IMR-90 (cell line): ENCODE results near the gene RASSF5. TPM values are rescaled to one million over a fixed set of nuclear protein-coding genes. Genes with fewer than 3 reads are reported as not detected.

Experiments
- ATAC-seq: fragments of 200-7000 bp; cut with Tn5 transposase; 2 replicates; pipeline ENCODE4 v1.9.1; 2020; ENCODE audit warnings: low read depth, mild to moderate bottlenecking, moderate library complexity
- BruUV-seq: library from RNA; stranded (reverse); fragments of 400-500 nt; replicated peaks from 2 replicates; lab custom pipeline; 2021; lab: Mats Ljungman, UMichigan
- CTCF ChIA-PET: fragments of 300-600 bp; formaldehyde crosslinking; extraction: SDS; loops from one replicate; lab custom pipeline; 2021; ENCODE audit warnings: antibody characterized with exemption; lab: Yijun Ruan, JAX
- POLR2A ChIA-PET: fragments of 300-600 bp; sonication (Branson Sonifier 250); formaldehyde crosslinking; loops from one replicate; lab custom pipeline; 2022; ENCODE audit warnings: antibody characterized with exemption; ENCODE audit not compliant: unreplicated experiment; lab: Charles Lee
- DNase-seq: peaks from one replicate; pipeline ENCODE4 v3.0.0; 2013
- H2AFZ ChIP-seq: replicated peaks from 2 replicates; pipeline ENCODE3; 2013; ENCODE audit warnings: low read length, mild to moderate bottlenecking; ENCODE audit not compliant: poor library complexity
- H2AK5ac ChIP-seq: 2 replicates; pipeline ENCODE4 v1.6.1; 2013; ENCODE audit warnings: low read depth, low read length, inconsistent platforms
- H2AK9ac ChIP-seq: replicated peaks from 2 replicates; pipeline ENCODE3; 2013; ENCODE audit warnings: mild to moderate bottlenecking, low read depth, low read length, moderate library complexity; ENCODE audit not compliant: poor library complexity
- H2BK120ac ChIP-seq: 2 replicates; pipeline ENCODE4 v1.6.1; 2013; ENCODE audit warnings: low read depth, low read length, inconsistent platforms
- H2BK15ac ChIP-seq: 3 replicates; pipeline ENCODE4 v1.6.1; 2013; ENCODE audit warnings: low read depth, low read length, inconsistent platforms
- H2BK20ac ChIP-seq: 2 replicates; pipeline ENCODE4 v1.6.1; 2013; ENCODE audit warnings: low read depth, mild to moderate bottlenecking, inconsistent platforms, low read length, moderate library complexity
- H2BK5ac ChIP-seq: 2 replicates; pipeline ENCODE4 v1.6.1; 2013; ENCODE audit warnings: mild to moderate bottlenecking, low read depth, low read length, inconsistent platforms; ENCODE audit not compliant: poor library complexity, severe bottlenecking
- H3K14ac ChIP-seq: replicated peaks from 2 replicates; pipeline ENCODE4 v1.6.1; 2013; ENCODE audit warnings: low read depth, low read length, inconsistent platforms
- H3K18ac ChIP-seq: 2 replicates; pipeline ENCODE4 v1.6.1; 2013; ENCODE audit warnings: low read depth, low read length, control low read depth
- H3K23ac ChIP-seq: 2 replicates; pipeline ENCODE4 v1.6.1; 2013; ENCODE audit warnings: low read depth, low read length, inconsistent platforms
- H3K27ac ChIP-seq: 2 replicates; pipeline ENCODE4 v1.5.1; 2013; ENCODE audit warnings: mild to moderate bottlenecking, control low read depth, low read length; ENCODE audit not compliant: insufficient read depth
- H3K27me3 ChIP-seq: 2 replicates; pipeline ENCODE4 v1.6.1; 2013; ENCODE audit warnings: low read length; ENCODE audit not compliant: control insufficient read depth, insufficient read depth
- H3K36me3 ChIP-seq: 2 replicates; pipeline ENCODE4 v1.6.1; 2013; ENCODE audit warnings: low read length, mixed read lengths; ENCODE audit not compliant: control insufficient read depth, insufficient read depth
- H3K4ac ChIP-seq: 2 replicates; pipeline ENCODE4 v1.6.1; 2013; ENCODE audit warnings: low read depth, low read length, inconsistent platforms
- H3K4me1 ChIP-seq: 2 replicates; pipeline ENCODE4 v1.6.1; 2013; ENCODE audit warnings: low read length, mixed read lengths; ENCODE audit not compliant: control insufficient read depth, insufficient read depth
- H3K4me2 ChIP-seq: 2 replicates; pipeline ENCODE4 v1.6.1; 2013; ENCODE audit warnings: low read depth, mild to moderate bottlenecking, control low read depth, low read length, moderate library complexity
- H3K4me3 ChIP-seq: 2 replicates; pipeline ENCODE4 v1.5.1; 2013; ENCODE audit warnings: low read depth, mild to moderate bottlenecking, control low read depth, low read length, moderate library complexity; ENCODE audit not compliant: insufficient read depth
- H3K56ac ChIP-seq: 2 replicates; pipeline ENCODE4 v1.6.1; 2013; ENCODE audit warnings: low read length, inconsistent platforms; ENCODE audit not compliant: insufficient read depth; ENCODE audit errors: extremely low read depth
- H3K79me1 ChIP-seq, 2 experiments: 2 replicates each; pipeline ENCODE4 v1.6.1; 2013; ENCODE audit warnings: low read length in 2 of 2, inconsistent platforms in 1 of 2, low read depth in 1 of 2
- H3K9ac ChIP-seq: 2 replicates; pipeline ENCODE4 v1.6.1; 2013; ENCODE audit warnings: low read depth, low read length, control low read depth
- H3K9me1 ChIP-seq: 2 replicates; pipeline ENCODE4 v1.6.1; 2013; ENCODE audit warnings: low read length, inconsistent platforms; ENCODE audit not compliant: insufficient read depth
- H3K9me3 ChIP-seq: 2 replicates; pipeline ENCODE4 v1.6.1; 2013; ENCODE audit warnings: low read length; ENCODE audit not compliant: control insufficient read depth, insufficient read depth
- H4K20me1 ChIP-seq: 2 replicates; pipeline ENCODE4 v1.6.1; 2013; ENCODE audit warnings: low read length, inconsistent platforms; ENCODE audit not compliant: insufficient read depth
- H4K5ac ChIP-seq: 2 replicates; pipeline ENCODE4 v1.6.1; 2013; ENCODE audit warnings: mild to moderate bottlenecking, low read depth, low read length, control low read depth
- H4K8ac ChIP-seq, 2 experiments: 2 replicates each; pipeline ENCODE4 v1.6.1; 2013; ENCODE audit warnings: low read depth in 2 of 2, low read length in 2 of 2, control low read depth in 1 of 2, inconsistent platforms in 1 of 2
- H4K91ac ChIP-seq: 2 replicates; pipeline ENCODE4 v1.6.1; 2013; ENCODE audit warnings: low read depth, low read length, inconsistent platforms; ENCODE audit not compliant: insufficient read depth
- BHLHE40 ChIP-seq: fragments of 150-350 bp; IDR thresholded peaks from 2 replicates; pipeline ENCODE4 v1.6.1; 2016; ENCODE audit warnings: mild to moderate bottlenecking, low read depth, low read length
- CEBPB ChIP-seq: IDR thresholded peaks from 2 replicates; pipeline ENCODE4 v1.6.1; 2012; ENCODE audit warnings: low read depth, low read length, improper control_type of control experiment
- CHD1 ChIP-seq: IDR thresholded peaks from 2 replicates; pipeline ENCODE4 v1.6.1; 2012; ENCODE audit warnings: low read depth, low read length, improper control_type of control experiment
- ELK1 ChIP-seq: fragments of 150-350 bp; IDR thresholded peaks from 2 replicates; pipeline ENCODE4 v1.6.1; 2016; ENCODE audit warnings: low read depth, mild to moderate bottlenecking, low read length, moderate library complexity, borderline replicate concordance
- MAFK ChIP-seq: IDR thresholded peaks from 2 replicates; pipeline ENCODE4 v1.6.1; 2012; ENCODE audit warnings: low read depth, low read length, improper control_type of control experiment
- NFE2L2 ChIP-seq: fragments of 150-350 bp; IDR thresholded peaks from 2 replicates; pipeline ENCODE4 v1.6.1; 2016; ENCODE audit warnings: low read depth, mild to moderate bottlenecking, low read length
- POLR2A ChIP-seq: IDR thresholded peaks from 2 replicates; pipeline ENCODE4 v1.6.1; 2012; ENCODE audit warnings: mild to moderate bottlenecking, low read depth, low read length
- RCOR1 ChIP-seq: IDR thresholded peaks from 2 replicates; pipeline ENCODE4 v1.6.1; 2012; ENCODE audit warnings: mild to moderate bottlenecking, low read length, improper control_type of control experiment; ENCODE audit not compliant: insufficient replicate concordance
- SMC3 ChIP-seq: fragments of 150-350 bp; IDR thresholded peaks from 2 replicates; pipeline ENCODE4 v1.6.1; 2016; ENCODE audit warnings: low read depth, mild to moderate bottlenecking, antibody characterized with exemption, low read length, moderate library complexity
- USF2 ChIP-seq: fragments of 150-350 bp; IDR thresholded peaks from 2 replicates; pipeline ENCODE4 v1.6.1; 2017; ENCODE audit warnings: mild to moderate bottlenecking, antibody characterized with exemption, low read length, low read depth
- WGBS, 2 experiments: methylation state at CpG; one replicate each; pipeline versions ENCODE4 v1.1.5 to v1.1.7; 2013; ENCODE audit warnings: missing lambda C conversion rate in 2 of 2; ENCODE audit not compliant: insufficient read length in 1 of 2; ENCODE audit errors: extremely low coverage in 2 of 2; 5-methylcytosine and 5-hydroxymethylcytosine counted together
- dilution Hi-C: fragments of 300-500 bp; cut with HindIII; formaldehyde crosslinking; loops from one replicate; pipeline ENCODE4 v1.14.3; 2018; ENCODE audit warnings: low sequenced_read_pairs; ENCODE audit not compliant: unreplicated experiment
- in situ Hi-C: fragments of 300-500 bp; cut with MboI; formaldehyde crosslinking; loops from 3 replicates; pipeline ENCODE4 v1.14.3; 2019; ENCODE audit warnings: low sequenced_read_pairs, inconsistent platforms, mixed read lengths
- intact Hi-C: fragments of 100-400 bp; cut with micrococcal nuclease; formaldehyde crosslinking; loops from 2 replicates; pipeline ENCODE4 v1.10.0; 2022
- polyA plus RNA-seq, 3 experiments: library from polyadenylated mRNA; depleted of rRNA; stranded (reverse); fragments of >200 nt; gene quantifications; 2 replicates each; pipeline ENCODE4 v1.2.3, GENCODE V29; 2012; ENCODE audit warnings: low replicate concordance in 1 of 3
- total RNA-seq: library from RNA; depleted of rRNA; stranded (reverse); fragments of >200 nt; gene quantifications from 2 replicates; pipeline ENCODE4 v1.2.3, GENCODE V29; 2012

RASSF5 gene
- total and polyA plus RNA-seq, 2 of the 4 experiments (the other 2 are of a cell fraction): 0.18 to 1.1 TPM

GRCh38 chr1:206468571-206468970 lies 38.8 kb upstream of the RASSF5 start:
- Histone ChIP-seq H3K9ac (no peak overlapping the region), H3K27ac (no peak overlapping the region), H2BK15ac (no peak overlapping the region), H3K4me3 (no peak overlapping the region), H4K20me1 (no peaks in the 10 kb centered on the region), H4K5ac (no peak overlapping the region), H3K36me3 (0 out of 2 replicates have a peak, but pooled peaks cover 3% of the 10 kb centered on the region), H3K4me1 (peaks cover 27% of the 10 kb centered on the region), H3K56ac (no peak overlapping the region), H3K79me1 (peaks cover 19 to 28% of the 10 kb centered on the region in 2 experiments), H2BK120ac (no peak overlapping the region), H3K23ac (no peak overlapping the region), H4K91ac (no peak overlapping the region), H2AFZ (no peak overlapping the region), H3K4me2 (no peak overlapping the region), H3K9me1 (peaks cover 17% of the 10 kb centered on the region), H2BK5ac (no peak overlapping the region), H4K8ac (no peak overlapping the region), H3K14ac (no peak overlapping the region), H3K18ac (no peak overlapping the region), H2BK20ac (no peak overlapping the region; the same call in 1 of the 2 replicates), H2AK5ac (no peak overlapping the region), H3K9me3 (no peaks in the 10 kb centered on the region), H2AK9ac (no peak overlapping the region), H3K4ac (no peak overlapping the region), H3K27me3 (no peaks in the 10 kb centered on the region)
- ATAC-seq (no peak), DNase-seq (no peak)
- intact Hi-C loops (no loop called here), dilution Hi-C loops (no loop called here), in situ Hi-C loops (no loop called here)
- ChIA-PET POLR2A (no interaction called here), CTCF (no interaction called here)
- WGBS, 2 experiments: no CpG with 5 or more reads among the region's 3 CpGs
- TF ChIP-seq RCOR1: no peak
- no peak for TF ChIP-seq CHD1
- no peak for TF ChIP-seq MAFK
- no peak for TF ChIP-seq BHLHE40
- no peak for TF ChIP-seq NFE2L2
- no peak for TF ChIP-seq POLR2A
- no peak for TF ChIP-seq CEBPB
- no peak for TF ChIP-seq USF2
- TF ChIP-seq SMC3: no peak
- TF ChIP-seq ELK1: no peak
- BruUV-seq: no TSS peak
